Activated naive CD4-positive, alpha-beta T cell treated with anti-CD3 and anti-CD28 coated beads for 36 hours (primary cell): ENCODE measurements around the gene NMBR. TPM values are rescaled to one million over a fixed set of nuclear protein-coding genes. Genes with fewer than 3 reads are reported as not detected.
A peak's percentile ranks its signal among the peaks of the same experiment; 100 is the strongest.
"Not testable (repeated sequence)": the region's sequence is repeated elsewhere in the genome, so short reads cannot be mapped to it uniquely, and the experiment has no call there.

Experiments used
- CTCF ChIA-PET: fragments of 350-600 bp; sonication (Branson Sonifier 250); formaldehyde crosslinking; loops from one replicate; lab custom pipeline; 2021; ENCODE audit warnings: antibody characterized with exemption; lab: Charles Lee
- DNase-seq: peaks from one replicate; pipeline ENCODE4 v3.0.0-alpha.2; 2020
- H3K27ac Mint-ChIP-seq: one replicate; pipeline ENCODE4 v1.8.0; 2021; ENCODE audit warnings: mild to moderate bottlenecking, mixed read lengths
- H3K27me3 Mint-ChIP-seq: one replicate; pipeline ENCODE4 v1.8.0; 2021; ENCODE audit warnings: low read depth, mixed read lengths
- H3K36me3 Mint-ChIP-seq: one replicate; pipeline ENCODE4 v1.8.0; 2021; ENCODE audit warnings: low read depth, mixed read lengths
- H3K4me1 Mint-ChIP-seq: one replicate; pipeline ENCODE4 v1.8.0; 2021; ENCODE audit warnings: low read depth, mixed read lengths
- H3K4me3 Mint-ChIP-seq: one replicate; pipeline ENCODE4 v1.8.0; 2021; ENCODE audit warnings: mild to moderate bottlenecking, moderate library complexity, mixed read lengths
- H3K9me3 Mint-ChIP-seq: one replicate; pipeline ENCODE4 v1.8.0; 2021; ENCODE audit warnings: mixed read lengths
- intact Hi-C: fragments of 100-400 bp; cut with micrococcal nuclease; formaldehyde crosslinking; loops from one replicate; pipeline ENCODE4 v1.15.1; 2023
- total RNA-seq, 2 experiments: library from RNA; stranded (reverse); gene quantifications; one replicate each; pipeline ENCODE4 v1.2.3, GENCODE V29; 2021

NMBR gene
- total RNA-seq, 2 experiments from 2014 or later: not detected

GRCh38 chr6:142047934-142048592 lies 98.9 kb downstream of the NMBR start:
- CTCF ChIA-PET: interaction anchor here (2.3 kb wide), 1 partner anchor 59 kb away, joined by 9 read pairs; no protein-coding TSS in a partner anchor
- H3K27ac Mint-ChIP-seq: no peak overlapping the region
- H3K36me3 Mint-ChIP-seq: peaks cover 1% of the 10 kb centered on the region
- peaks cover 23% of the 10 kb centered on the region for H3K27me3 Mint-ChIP-seq
- DNase-seq: no peak
- no peaks in the 10 kb centered on the region for H3K4me1 Mint-ChIP-seq
- intact Hi-C loops: no loop called here
- H3K9me3 Mint-ChIP-seq: peaks cover 15% of the 10 kb centered on the region
- H3K4me3 Mint-ChIP-seq: no peak overlapping the region

DNA sequence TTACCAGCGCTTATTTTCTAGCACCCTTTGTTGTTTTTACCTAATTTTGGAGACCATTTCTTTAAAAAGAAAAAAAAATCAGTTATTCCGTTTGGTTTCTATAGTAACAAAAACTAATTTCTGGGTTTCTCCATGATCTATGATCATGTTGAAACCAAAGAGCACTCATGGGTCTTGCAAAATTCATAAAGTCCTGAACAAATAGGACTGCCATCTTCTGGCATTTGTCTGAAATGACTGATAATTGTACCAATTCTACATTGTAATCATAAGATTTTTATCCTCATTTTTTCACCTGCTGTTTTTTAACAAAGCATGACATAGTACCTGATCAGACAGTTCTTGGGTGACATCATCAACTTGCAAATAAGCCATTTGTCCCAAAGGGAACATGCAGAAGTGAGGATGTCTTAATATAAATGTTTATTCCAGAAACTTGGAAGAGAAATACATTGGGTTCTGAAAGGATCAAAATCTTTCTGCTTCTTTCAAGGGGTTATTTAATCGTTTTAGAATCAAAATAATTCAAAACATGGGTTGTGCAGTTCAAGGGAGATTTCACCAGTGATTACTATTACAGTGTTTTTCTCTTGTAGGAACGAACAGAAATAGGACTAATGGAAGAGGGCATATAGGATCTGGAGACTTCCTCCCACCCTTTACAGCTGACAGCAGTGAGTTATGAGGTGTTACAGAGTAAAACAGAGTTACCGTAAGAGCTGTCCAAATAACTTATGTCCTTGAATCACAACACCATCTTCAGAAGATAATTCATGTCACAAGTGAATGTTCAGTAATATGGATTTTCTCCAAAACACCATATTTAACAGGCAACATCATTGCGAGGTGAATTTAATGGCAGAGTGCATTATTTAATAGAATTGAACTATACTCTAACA lies 101.3 kb downstream of the NMBR start:
- no peak overlapping the region for H3K4me3 Mint-ChIP-seq
- CTCF ChIA-PET: interaction anchor here (2.3 kb wide), 1 partner anchor 56 kb away, joined by 9 read pairs; no protein-coding TSS in a partner anchor
- no peak overlapping the region for H3K27ac Mint-ChIP-seq
- no peaks in the 10 kb centered on the region for H3K36me3 Mint-ChIP-seq
- H3K9me3 Mint-ChIP-seq: peaks cover 7% of the 10 kb centered on the region
- no peak for DNase-seq
- intact Hi-C loops: loop anchor here (1.0 kb wide), 1 partner anchor 56 kb away; no protein-coding TSS in a partner anchor
- H3K27me3 Mint-ChIP-seq: peaks cover 23% of the 10 kb centered on the region
- no peaks in the 10 kb centered on the region for H3K4me1 Mint-ChIP-seq

DNA sequence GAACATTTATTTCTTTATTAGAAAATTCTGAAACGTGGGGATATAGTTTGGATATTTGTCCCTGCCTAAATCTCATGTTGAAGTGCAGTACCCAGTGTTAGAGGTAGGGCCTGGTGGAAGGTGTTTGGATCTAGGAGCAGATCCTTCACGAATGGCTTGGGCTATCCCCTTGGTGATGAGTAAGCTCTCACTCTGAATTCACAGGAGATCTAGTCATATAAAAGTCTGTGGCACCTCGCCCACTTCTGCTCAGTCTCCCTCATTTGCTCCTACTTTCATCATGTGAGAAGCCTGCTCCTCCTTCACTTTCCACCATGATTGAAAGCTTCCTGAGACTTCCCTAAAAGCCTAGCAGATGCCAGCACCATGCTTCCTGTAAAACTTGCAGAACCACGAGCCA lies 111.0 kb downstream of the NMBR start:
- Mint-ChIP-seq H3K4me1 (no peaks in the 10 kb centered on the region), H3K9me3 (no peaks in the 10 kb centered on the region), H3K27ac (no peak overlapping the region), H3K27me3 (peaks cover 7% of the 10 kb centered on the region), H3K4me3 (no peak overlapping the region), H3K36me3 (no peaks in the 10 kb centered on the region)
- DNase-seq: peak; percentile 10
- intact Hi-C loops: no loop called here
- CTCF ChIA-PET: no interaction called here

DNA sequence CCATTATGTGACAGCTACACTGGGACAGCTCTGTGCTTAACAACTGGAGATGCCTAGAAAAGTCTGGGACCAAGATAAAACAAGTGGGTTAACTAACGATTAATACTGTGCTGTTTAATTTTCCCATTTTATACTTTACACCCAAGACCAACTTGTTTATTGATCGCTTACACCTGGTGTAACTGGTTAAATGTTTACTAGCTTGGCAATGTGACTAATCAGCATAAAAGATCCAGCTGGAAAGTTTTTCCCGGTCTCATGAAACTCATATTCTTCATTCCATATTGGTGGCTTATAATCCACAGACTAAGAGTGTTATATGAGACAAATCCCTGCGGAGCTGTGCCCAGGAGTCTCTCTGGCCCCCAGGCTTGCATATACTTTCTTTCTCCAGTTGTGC lies 115.9 kb downstream of the NMBR start:
- H3K9me3 Mint-ChIP-seq: peaks cover 11% of the 10 kb centered on the region
- CTCF ChIA-PET: no interaction called here

DNA sequence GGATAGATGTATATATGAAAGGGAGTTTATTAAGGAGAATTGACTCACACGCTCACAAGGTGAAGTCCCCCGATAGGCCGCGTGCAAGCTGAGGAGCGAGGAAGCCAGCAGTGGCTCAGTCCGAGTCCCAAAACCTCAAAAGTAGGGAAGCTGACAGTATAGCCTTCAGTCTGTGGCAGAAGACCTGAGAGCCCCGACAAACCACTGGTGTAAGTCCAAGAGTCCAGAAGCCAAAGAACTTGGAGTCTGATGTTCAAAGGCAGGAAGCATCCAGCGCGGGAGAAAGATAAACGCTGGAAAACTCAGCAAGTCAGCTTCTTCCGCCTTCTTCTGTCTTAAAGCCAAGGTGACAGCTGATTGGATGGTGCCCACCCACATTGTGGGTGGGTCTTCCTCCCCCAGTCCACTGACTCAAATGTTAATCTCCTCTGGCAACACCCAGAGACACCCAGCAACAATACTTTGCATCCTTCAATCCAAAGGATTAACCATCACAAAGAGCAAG lies 116.8 kb downstream of the NMBR start:
- intact Hi-C loops: no loop called here
- Mint-ChIP-seq H3K36me3 (no peaks in the 10 kb centered on the region), H3K9me3 (peaks cover 11% of the 10 kb centered on the region), H3K27me3 (peaks cover 5% of the 10 kb centered on the region), H3K4me1 (no peaks in the 10 kb centered on the region), H3K4me3 (peak overlapping the region; percentile 13), H3K27ac (no peak overlapping the region)
- DNase-seq: no peak
- CTCF ChIA-PET: no interaction called here

More for the DNA sequence above, 115.9 kb downstream of the NMBR start:
- H3K27me3 Mint-ChIP-seq: peaks cover 6% of the 10 kb centered on the region
- H3K4me3 Mint-ChIP-seq: no peak overlapping the region
- no peak for DNase-seq
- H3K36me3 Mint-ChIP-seq: no peaks in the 10 kb centered on the region
- intact Hi-C loops: no loop called here
- no peak overlapping the region for H3K27ac Mint-ChIP-seq
- H3K4me1 Mint-ChIP-seq: no peaks in the 10 kb centered on the region

GRCh38 chr6:142028527-142028926 lies 118.4 kb downstream of the NMBR start:
- Mint-ChIP-seq H3K27me3 (peaks cover 5% of the 10 kb centered on the region), H3K9me3 (peaks cover 11% of the 10 kb centered on the region), H3K4me1 (no peaks in the 10 kb centered on the region), H3K36me3 (no peaks in the 10 kb centered on the region), H3K4me3 (no peak overlapping the region), H3K27ac (no peak overlapping the region)
- DNase-seq: no peak
- intact Hi-C loops: no loop called here
- CTCF ChIA-PET: no interaction called here

- H3K36me3 Mint-ChIP-seq, H3K27ac Mint-ChIP-seq, H3K4me1 Mint-ChIP-seq, DNase-seq, intact Hi-C loops, H3K4me3 Mint-ChIP-seq, H3K27me3 Mint-ChIP-seq, CTCF ChIA-PET: not testable (repeated sequence)
- H3K9me3 Mint-ChIP-seq: peaks cover 11% of the 10 kb centered on the region
Observed at GRCh38 chr6:142027804-142028203, 119.1 kb downstream of the NMBR start.

DNA sequence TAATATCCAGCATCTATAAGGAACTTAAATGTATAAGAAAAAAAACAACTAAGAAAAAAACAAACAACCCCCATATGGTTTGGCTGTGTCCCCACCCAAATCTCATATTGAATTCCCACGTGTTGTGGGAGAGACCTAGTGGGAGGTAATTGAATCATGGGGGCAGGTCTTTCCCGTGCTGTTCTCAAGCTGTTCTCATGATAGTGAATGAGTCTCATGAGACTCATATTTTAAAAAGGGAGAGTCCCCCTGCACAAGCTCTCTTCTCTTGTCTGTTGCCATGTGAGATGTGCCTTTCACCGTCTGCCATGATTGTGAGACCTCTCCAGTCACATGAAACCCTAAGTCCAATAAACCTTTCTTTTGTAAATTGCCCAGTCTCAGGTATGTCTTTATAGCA lies 119.8 kb downstream of the NMBR start:
- peaks cover 11% of the 10 kb centered on the region for H3K9me3 Mint-ChIP-seq
- peaks cover 5% of the 10 kb centered on the region for H3K27me3 Mint-ChIP-seq
- CTCF ChIA-PET: interaction anchor here (1.2 kb wide), 1 partner anchor 15 kb away, joined by 6 read pairs; no protein-coding TSS in a partner anchor
- intact Hi-C loops: no loop called here
- no peaks in the 10 kb centered on the region for H3K4me1 Mint-ChIP-seq
- no peak overlapping the region for H3K27ac Mint-ChIP-seq
- DNase-seq: no peak
- H3K36me3 Mint-ChIP-seq: no peaks in the 10 kb centered on the region
- no peak overlapping the region for H3K4me3 Mint-ChIP-seq

DNA sequence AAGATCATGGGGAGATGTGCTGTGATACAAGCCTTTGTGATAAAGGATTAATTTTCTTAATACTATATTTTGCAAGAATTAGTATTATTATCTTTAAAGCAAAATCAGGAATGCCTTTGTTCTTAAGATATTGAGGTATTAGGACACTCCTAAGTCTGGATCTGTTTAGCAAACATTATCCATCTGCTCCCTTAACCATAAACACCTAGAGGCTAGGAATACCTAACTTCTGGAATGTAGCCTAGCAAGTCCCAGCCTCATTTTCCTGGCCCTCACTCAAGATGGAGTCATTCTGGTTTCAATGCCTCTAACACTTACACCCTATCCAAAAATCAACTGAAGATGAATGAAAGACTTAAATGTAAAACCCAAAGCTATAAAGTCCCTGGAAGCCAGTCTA lies 120.5 kb downstream of the NMBR start:
- Mint-ChIP-seq H3K4me3 (no peak overlapping the region), H3K27me3 (peaks cover 5% of the 10 kb centered on the region), H3K27ac (no peak overlapping the region), H3K9me3 (peaks cover 11% of the 10 kb centered on the region), H3K36me3 (no peaks in the 10 kb centered on the region), H3K4me1 (no peaks in the 10 kb centered on the region)
- intact Hi-C loops: no loop called here
- DNase-seq: no peak
- CTCF ChIA-PET: interaction anchor here (1.2 kb wide), 1 partner anchor 15 kb away, joined by 6 read pairs; no protein-coding TSS in a partner anchor

Other genes with a start within 250 kb of the NMBR start
- gene GJE1, start 14.2 kb downstream of the NMBR start, total RNA-seq: not detected
- gene VTA1, start 141 bp upstream of the NMBR start, total RNA-seq: 10 to 100 TPM; 54.7 to 57.3 TPM
- gene ADGRG6, start 154.9 kb upstream of the NMBR start, total RNA-seq: under 1 TPM; 0.69 to 0.86 TPM